WTC11 (cell line): ENCODE results near the gene LAMA2.

Experiments
- NFE2L1 ChIP-seq: sonication (generic); formaldehyde crosslinking; IDR thresholded peaks from 2 replicates; pipeline ENCODE4 v1.8.1; 2023; ENCODE audit warnings: missing genetic modification reagents
- NR2C2 ChIP-seq: sonication (generic); formaldehyde crosslinking; IDR thresholded peaks from 2 replicates; pipeline ENCODE4 v1.8.0; 2022; ENCODE audit warnings: mild to moderate bottlenecking, missing genetic modification reagents
- TF ChIP-seq, protein P1 (sequence below): fragments of 200-600 bp; IDR thresholded peaks from 2 replicates; pipeline ENCODE4 v1.8.0; 2022; ENCODE audit warnings: antibody characterized with exemption
- TF ChIP-seq, protein P2 (sequence below): fragments of 250-450 bp; sonication (Bioruptor Pico); IDR thresholded peaks from 2 replicates; pipeline ENCODE4 v1.9.0; 2021; ENCODE audit warnings: moderate library complexity, mild to moderate bottlenecking, inconsistent platforms, borderline replicate concordance
- TF ChIP-seq, protein P3 (sequence below): sonication (generic); formaldehyde crosslinking; conservative IDR thresholded peaks from 2 replicates; pipeline ENCODE4 v1.8.1; 2023; ENCODE audit warnings: mild to moderate bottlenecking, low read depth, missing genetic modification reagents, moderate library complexity
- TF ChIP-seq, protein P4 (sequence below): sonication (generic); formaldehyde crosslinking; IDR thresholded peaks from 2 replicates; pipeline ENCODE4 v1.8.1; 2023; ENCODE audit warnings: mild to moderate bottlenecking, missing genetic modification reagents, borderline replicate concordance
- TF ChIP-seq, protein P5 (sequence below): sonication (generic); formaldehyde crosslinking; IDR thresholded peaks from 2 replicates; pipeline ENCODE4 v1.8.1; 2023; ENCODE audit warnings: mild to moderate bottlenecking, moderate library complexity, missing genetic modification reagents

DNA sequence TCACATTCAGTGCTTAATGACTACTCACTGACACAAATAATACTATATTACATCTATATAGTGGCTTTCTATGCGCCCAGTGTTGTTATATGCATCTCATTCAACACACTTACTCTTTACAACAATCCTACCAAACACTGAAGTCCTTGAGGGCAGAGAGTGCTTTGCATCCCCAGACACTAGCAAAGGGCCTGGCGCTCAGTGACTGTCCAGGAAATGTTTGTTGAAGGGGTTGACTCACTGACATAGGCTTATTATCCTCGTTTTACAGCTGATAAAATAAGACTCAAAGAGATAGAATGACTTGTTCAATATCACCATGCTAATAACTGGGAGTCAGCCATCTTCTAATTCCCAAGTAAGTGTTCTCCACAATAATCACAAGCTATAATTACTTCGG is 663.8 kb downstream of the LAMA2 start:
- TF ChIP-seq, protein P1, sequence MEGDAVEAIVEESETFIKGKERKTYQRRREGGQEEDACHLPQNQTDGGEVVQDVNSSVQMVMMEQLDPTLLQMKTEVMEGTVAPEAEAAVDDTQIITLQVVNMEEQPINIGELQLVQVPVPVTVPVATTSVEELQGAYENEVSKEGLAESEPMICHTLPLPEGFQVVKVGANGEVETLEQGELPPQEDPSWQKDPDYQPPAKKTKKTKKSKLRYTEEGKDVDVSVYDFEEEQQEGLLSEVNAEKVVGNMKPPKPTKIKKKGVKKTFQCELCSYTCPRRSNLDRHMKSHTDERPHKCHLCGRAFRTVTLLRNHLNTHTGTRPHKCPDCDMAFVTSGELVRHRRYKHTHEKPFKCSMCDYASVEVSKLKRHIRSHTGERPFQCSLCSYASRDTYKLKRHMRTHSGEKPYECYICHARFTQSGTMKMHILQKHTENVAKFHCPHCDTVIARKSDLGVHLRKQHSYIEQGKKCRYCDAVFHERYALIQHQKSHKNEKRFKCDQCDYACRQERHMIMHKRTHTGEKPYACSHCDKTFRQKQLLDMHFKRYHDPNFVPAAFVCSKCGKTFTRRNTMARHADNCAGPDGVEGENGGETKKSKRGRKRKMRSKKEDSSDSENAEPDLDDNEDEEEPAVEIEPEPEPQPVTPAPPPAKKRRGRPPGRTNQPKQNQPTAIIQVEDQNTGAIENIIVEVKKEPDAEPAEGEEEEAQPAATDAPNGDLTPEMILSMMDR, result no peak
- TF ChIP-seq, protein P2, sequence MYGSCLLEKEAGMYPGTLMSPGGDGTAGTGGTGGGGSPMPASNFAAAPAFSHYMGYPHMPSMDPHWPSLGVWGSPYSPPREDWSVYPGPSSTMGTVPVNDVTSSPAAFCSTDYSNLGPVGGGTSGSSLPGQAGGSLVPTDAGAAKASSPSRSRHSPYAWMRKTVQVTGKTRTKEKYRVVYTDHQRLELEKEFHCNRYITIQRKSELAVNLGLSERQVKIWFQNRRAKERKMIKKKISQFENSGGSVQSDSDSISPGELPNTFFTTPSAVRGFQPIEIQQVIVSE (CRISPR knock-in tag), result no peak
- TF ChIP-seq NFE2L1 (CRISPR knock-in tag) (no peak), NR2C2 (CRISPR knock-in tag) (no peak)
- TF ChIP-seq, protein P3, sequence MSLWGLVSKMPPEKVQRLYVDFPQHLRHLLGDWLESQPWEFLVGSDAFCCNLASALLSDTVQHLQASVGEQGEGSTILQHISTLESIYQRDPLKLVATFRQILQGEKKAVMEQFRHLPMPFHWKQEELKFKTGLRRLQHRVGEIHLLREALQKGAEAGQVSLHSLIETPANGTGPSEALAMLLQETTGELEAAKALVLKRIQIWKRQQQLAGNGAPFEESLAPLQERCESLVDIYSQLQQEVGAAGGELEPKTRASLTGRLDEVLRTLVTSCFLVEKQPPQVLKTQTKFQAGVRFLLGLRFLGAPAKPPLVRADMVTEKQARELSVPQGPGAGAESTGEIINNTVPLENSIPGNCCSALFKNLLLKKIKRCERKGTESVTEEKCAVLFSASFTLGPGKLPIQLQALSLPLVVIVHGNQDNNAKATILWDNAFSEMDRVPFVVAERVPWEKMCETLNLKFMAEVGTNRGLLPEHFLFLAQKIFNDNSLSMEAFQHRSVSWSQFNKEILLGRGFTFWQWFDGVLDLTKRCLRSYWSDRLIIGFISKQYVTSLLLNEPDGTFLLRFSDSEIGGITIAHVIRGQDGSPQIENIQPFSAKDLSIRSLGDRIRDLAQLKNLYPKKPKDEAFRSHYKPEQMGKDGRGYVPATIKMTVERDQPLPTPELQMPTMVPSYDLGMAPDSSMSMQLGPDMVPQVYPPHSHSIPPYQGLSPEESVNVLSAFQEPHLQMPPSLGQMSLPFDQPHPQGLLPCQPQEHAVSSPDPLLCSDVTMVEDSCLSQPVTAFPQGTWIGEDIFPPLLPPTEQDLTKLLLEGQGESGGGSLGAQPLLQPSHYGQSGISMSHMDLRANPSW (CRISPR knock-in tag), result no peak
- TF ChIP-seq, protein P4, sequence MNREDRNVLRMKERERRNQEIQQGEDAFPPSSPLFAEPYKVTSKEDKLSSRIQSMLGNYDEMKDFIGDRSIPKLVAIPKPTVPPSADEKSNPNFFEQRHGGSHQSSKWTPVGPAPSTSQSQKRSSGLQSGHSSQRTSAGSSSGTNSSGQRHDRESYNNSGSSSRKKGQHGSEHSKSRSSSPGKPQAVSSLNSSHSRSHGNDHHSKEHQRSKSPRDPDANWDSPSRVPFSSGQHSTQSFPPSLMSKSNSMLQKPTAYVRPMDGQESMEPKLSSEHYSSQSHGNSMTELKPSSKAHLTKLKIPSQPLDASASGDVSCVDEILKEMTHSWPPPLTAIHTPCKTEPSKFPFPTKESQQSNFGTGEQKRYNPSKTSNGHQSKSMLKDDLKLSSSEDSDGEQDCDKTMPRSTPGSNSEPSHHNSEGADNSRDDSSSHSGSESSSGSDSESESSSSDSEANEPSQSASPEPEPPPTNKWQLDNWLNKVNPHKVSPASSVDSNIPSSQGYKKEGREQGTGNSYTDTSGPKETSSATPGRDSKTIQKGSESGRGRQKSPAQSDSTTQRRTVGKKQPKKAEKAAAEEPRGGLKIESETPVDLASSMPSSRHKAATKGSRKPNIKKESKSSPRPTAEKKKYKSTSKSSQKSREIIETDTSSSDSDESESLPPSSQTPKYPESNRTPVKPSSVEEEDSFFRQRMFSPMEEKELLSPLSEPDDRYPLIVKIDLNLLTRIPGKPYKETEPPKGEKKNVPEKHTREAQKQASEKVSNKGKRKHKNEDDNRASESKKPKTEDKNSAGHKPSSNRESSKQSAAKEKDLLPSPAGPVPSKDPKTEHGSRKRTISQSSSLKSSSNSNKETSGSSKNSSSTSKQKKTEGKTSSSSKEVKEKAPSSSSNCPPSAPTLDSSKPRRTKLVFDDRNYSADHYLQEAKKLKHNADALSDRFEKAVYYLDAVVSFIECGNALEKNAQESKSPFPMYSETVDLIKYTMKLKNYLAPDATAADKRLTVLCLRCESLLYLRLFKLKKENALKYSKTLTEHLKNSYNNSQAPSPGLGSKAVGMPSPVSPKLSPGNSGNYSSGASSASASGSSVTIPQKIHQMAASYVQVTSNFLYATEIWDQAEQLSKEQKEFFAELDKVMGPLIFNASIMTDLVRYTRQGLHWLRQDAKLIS (CRISPR knock-in tag), result no peak
- TF ChIP-seq, protein P5, sequence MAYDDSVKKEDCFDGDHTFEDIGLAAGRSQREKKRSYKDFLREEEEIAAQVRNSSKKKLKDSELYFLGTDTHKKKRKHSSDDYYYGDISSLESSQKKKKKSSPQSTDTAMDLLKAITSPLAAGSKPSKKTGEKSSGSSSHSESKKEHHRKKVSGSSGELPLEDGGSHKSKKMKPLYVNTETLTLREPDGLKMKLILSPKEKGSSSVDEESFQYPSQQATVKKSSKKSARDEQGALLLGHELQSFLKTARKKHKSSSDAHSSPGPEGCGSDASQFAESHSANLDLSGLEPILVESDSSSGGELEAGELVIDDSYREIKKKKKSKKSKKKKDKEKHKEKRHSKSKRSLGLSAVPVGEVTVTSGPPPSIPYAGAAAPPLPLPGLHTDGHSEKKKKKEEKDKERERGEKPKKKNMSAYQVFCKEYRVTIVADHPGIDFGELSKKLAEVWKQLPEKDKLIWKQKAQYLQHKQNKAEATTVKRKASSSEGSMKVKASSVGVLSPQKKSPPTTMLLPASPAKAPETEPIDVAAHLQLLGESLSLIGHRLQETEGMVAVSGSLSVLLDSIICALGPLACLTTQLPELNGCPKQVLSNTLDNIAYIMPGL (CRISPR knock-in tag), result no peak
